ENCODE results near the gene MINDY4.

Gene MINDY4

GRCh38 chr7:30842542-30843451, 71.6 kb downstream of the MINDY4 start:
- H2AFZ ChIP-seq (ENCODE audit: low read length): no peak overlapping the region
- no peak overlapping the region for H2BK120ac ChIP-seq (ENCODE audit: low read depth, low read length)
- no peak overlapping the region for H2BK12ac ChIP-seq (ENCODE audit: low read length)
- H3K9me3 ChIP-seq (replicated peaks in 1 of 2; ENCODE audit: control insufficient read depth in 2 of 2, insufficient read depth in 1 of 2, low read depth in 1 of 2, low read length in 2 of 2): no peaks in the 10 kb centered on the region
- no peak overlapping the region for H3K4me3 ChIP-seq (ENCODE audit: low read length in 2 of 2)
- no peaks in the 10 kb centered on the region for H3K4me1 ChIP-seq (ENCODE audit: control insufficient read depth in 2 of 2, insufficient read depth in 1 of 2, low read depth in 1 of 2, low read length in 2 of 2)
- no peak overlapping the region for H2AK5ac ChIP-seq (ENCODE audit: low read depth, low read length)
- H2BK15ac ChIP-seq (ENCODE audit: low read length): no peak overlapping the region
- H4K91ac ChIP-seq (ENCODE audit: low read depth, low read length, poor library complexity): no peak overlapping the region
- no peak overlapping the region for H3K4ac ChIP-seq (ENCODE audit: low read length)
- no peaks in the 10 kb centered on the region for H3K27me3 ChIP-seq (ENCODE audit: control insufficient read depth in 3 of 3, insufficient read depth in 3 of 3, low read depth in 1 of 3, low read length in 3 of 3)
- H3K23ac ChIP-seq (ENCODE audit: low read depth, low read length, poor library complexity): no peak overlapping the region
- H3K36me3 ChIP-seq (replicated peaks in 1 of 2; ENCODE audit: control insufficient read depth in 2 of 2, insufficient read depth in 2 of 2, low read length in 2 of 2): no peaks in the 10 kb centered on the region
- no peak overlapping the region for H3K27ac ChIP-seq (replicated peaks; ENCODE audit: low read length)
- H4K8ac ChIP-seq (ENCODE audit: low read depth, low read length): no peak overlapping the region
- H3K4me2 ChIP-seq (ENCODE audit: insufficient read depth, low read length, poor library complexity, severe bottlenecking): no peak overlapping the region
- no peak overlapping the region for H3K14ac ChIP-seq (ENCODE audit: low read length)
- H3K79me1 ChIP-seq (ENCODE audit: low read depth, low read length): no peaks in the 10 kb centered on the region
- no peak overlapping the region for H2BK5ac ChIP-seq (ENCODE audit: low read length)
- no peak for DNase-seq (ENCODE audit: low spot score)
- no peak overlapping the region for H3K9ac ChIP-seq (ENCODE audit: low read depth, low read length, poor library complexity)
- H3K18ac ChIP-seq (ENCODE audit: low read length): no peak overlapping the region
- no CpG with 5 or more reads among the region's 8 CpGs for WGBS, 2 donors (ENCODE audit: extremely low coverage in 2 of 2, insufficient read length in 2 of 2, insufficient replicate concordance in 1 of 2)

GRCh38 chr7:30843741-30844482, 72.7 kb downstream of the MINDY4 start:
- H3K9me3 ChIP-seq (replicated peaks in 1 of 2; ENCODE audit: control insufficient read depth in 2 of 2, insufficient read depth in 1 of 2, low read depth in 1 of 2, low read length in 2 of 2): no peaks in the 10 kb centered on the region
- H3K9ac ChIP-seq (ENCODE audit: low read depth, low read length, poor library complexity): no peak overlapping the region
- H4K91ac ChIP-seq (ENCODE audit: low read depth, low read length, poor library complexity): no peak overlapping the region
- no CpG with 5 or more reads among the region's 11 CpGs for WGBS, 2 donors (ENCODE audit: extremely low coverage in 2 of 2, insufficient read length in 2 of 2, insufficient replicate concordance in 1 of 2)
- H3K4ac ChIP-seq (ENCODE audit: low read length): no peak overlapping the region
- peak overlapping the region; percentile 51 for H3K18ac ChIP-seq (ENCODE audit: low read length)
- H3K4me1 ChIP-seq (ENCODE audit: control insufficient read depth in 2 of 2, insufficient read depth in 1 of 2, low read depth in 1 of 2, low read length in 2 of 2): no peaks in the 10 kb centered on the region
- H3K79me1 ChIP-seq (ENCODE audit: low read depth, low read length): no peaks in the 10 kb centered on the region
- H3K36me3 ChIP-seq (replicated peaks in 1 of 2; ENCODE audit: control insufficient read depth in 2 of 2, insufficient read depth in 2 of 2, low read length in 2 of 2): no peaks in the 10 kb centered on the region
- H4K8ac ChIP-seq (ENCODE audit: low read depth, low read length): no peak overlapping the region
- no peak overlapping the region for H3K4me2 ChIP-seq (ENCODE audit: insufficient read depth, low read length, poor library complexity, severe bottlenecking)
- no peak for DNase-seq (ENCODE audit: low spot score)
- no peak overlapping the region for H2BK5ac ChIP-seq (ENCODE audit: low read length)
- H2BK12ac ChIP-seq (ENCODE audit: low read length): no peak overlapping the region
- H2BK15ac ChIP-seq (ENCODE audit: low read length): no peak overlapping the region
- no peaks in the 10 kb centered on the region for H3K27me3 ChIP-seq (ENCODE audit: control insufficient read depth in 3 of 3, insufficient read depth in 3 of 3, low read depth in 1 of 3, low read length in 3 of 3)
- no peak overlapping the region for H3K23ac ChIP-seq (ENCODE audit: low read depth, low read length, poor library complexity)
- H3K14ac ChIP-seq (ENCODE audit: low read length): peak overlapping the region; percentile 84
- no peak overlapping the region for H2AFZ ChIP-seq (ENCODE audit: low read length)
- no peak overlapping the region for H2BK120ac ChIP-seq (ENCODE audit: low read depth, low read length)
- no peak overlapping the region for H2AK5ac ChIP-seq (ENCODE audit: low read depth, low read length)
- H3K27ac ChIP-seq (replicated peaks; ENCODE audit: low read length): no peak overlapping the region
- no peak overlapping the region for H3K4me3 ChIP-seq (ENCODE audit: low read length in 2 of 2)

DNA sequence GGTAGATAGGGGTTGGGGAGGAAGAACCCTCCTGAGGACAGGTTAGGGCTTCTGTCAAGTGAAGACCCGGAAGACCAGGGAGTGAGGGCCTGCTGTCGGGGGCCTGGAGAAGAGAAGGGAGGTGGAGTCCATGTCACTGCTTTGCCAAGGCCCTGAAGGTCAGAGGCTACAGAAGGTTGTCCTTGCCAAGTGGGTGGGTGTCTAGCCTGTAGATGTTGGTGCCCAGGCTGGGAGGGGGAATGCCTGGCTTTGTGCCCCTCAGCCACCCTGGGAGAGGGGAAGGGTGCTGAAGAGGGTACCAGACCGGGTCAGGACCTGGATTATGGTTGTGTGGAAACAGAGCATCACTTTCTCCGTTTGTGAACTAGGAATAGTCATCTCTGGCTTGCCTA, 73.3 kb downstream of the MINDY4 start:
- Histone ChIP-seq H3K79me1 (ENCODE audit: low read depth, low read length) (no peaks in the 10 kb centered on the region), H3K4me1 (ENCODE audit: control insufficient read depth in 2 of 2, insufficient read depth in 1 of 2, low read depth in 1 of 2, low read length in 2 of 2) (no peaks in the 10 kb centered on the region), H3K4ac (ENCODE audit: low read length) (no peak overlapping the region), H2AFZ (ENCODE audit: low read length) (no peak overlapping the region), H4K91ac (ENCODE audit: low read depth, low read length, poor library complexity) (no peak overlapping the region), H3K9me3 (replicated peaks in 1 of 2; ENCODE audit: control insufficient read depth in 2 of 2, insufficient read depth in 1 of 2, low read depth in 1 of 2, low read length in 2 of 2) (no peaks in the 10 kb centered on the region), H3K23ac (ENCODE audit: low read depth, low read length, poor library complexity) (no peak overlapping the region), H3K18ac (ENCODE audit: low read length) (no peak overlapping the region), H2AK5ac (ENCODE audit: low read depth, low read length) (no peak overlapping the region), H3K36me3 (replicated peaks in 1 of 2; ENCODE audit: control insufficient read depth in 2 of 2, insufficient read depth in 2 of 2, low read length in 2 of 2) (no peaks in the 10 kb centered on the region), H3K14ac (ENCODE audit: low read length) (no peak overlapping the region), H4K8ac (ENCODE audit: low read depth, low read length) (no peak overlapping the region), H3K4me2 (ENCODE audit: insufficient read depth, low read length, poor library complexity, severe bottlenecking) (no peak overlapping the region), H3K4me3 (ENCODE audit: low read length in 2 of 2) (no peak overlapping the region), H2BK15ac (ENCODE audit: low read length) (no peak overlapping the region), H3K9ac (ENCODE audit: low read depth, low read length, poor library complexity) (no peak overlapping the region), H2BK5ac (ENCODE audit: low read length) (no peak overlapping the region), H2BK120ac (ENCODE audit: low read depth, low read length) (no peak overlapping the region), H3K27me3 (ENCODE audit: control insufficient read depth in 3 of 3, insufficient read depth in 3 of 3, low read depth in 1 of 3, low read length in 3 of 3) (no peaks in the 10 kb centered on the region), H3K27ac (replicated peaks; ENCODE audit: low read length) (no peak overlapping the region), H2BK12ac (ENCODE audit: low read length) (no peak overlapping the region)
- DNase-seq (ENCODE audit: low spot score): no peak
- WGBS, 2 donors (ENCODE audit: extremely low coverage in 2 of 2, insufficient read length in 2 of 2, insufficient replicate concordance in 1 of 2): no CpG with 5 or more reads among the region's 4 CpGs

- Histone ChIP-seq H3K4me2 (ENCODE audit: insufficient read depth, low read length, poor library complexity, severe bottlenecking) (no peak overlapping the region), H3K23ac (ENCODE audit: low read depth, low read length, poor library complexity) (no peak overlapping the region), H3K4ac (ENCODE audit: low read length) (no peak overlapping the region), H3K4me1 (ENCODE audit: control insufficient read depth in 2 of 2, insufficient read depth in 1 of 2, low read depth in 1 of 2, low read length in 2 of 2) (no peaks in the 10 kb centered on the region), H2BK12ac (ENCODE audit: low read length) (no peak overlapping the region), H3K18ac (ENCODE audit: low read length) (no peak overlapping the region), H3K4me3 (ENCODE audit: low read length in 2 of 2) (peak overlapping the region in 1 of 2 donors; percentile 36), H3K9me3 (replicated peaks in 1 of 2; ENCODE audit: control insufficient read depth in 2 of 2, insufficient read depth in 1 of 2, low read depth in 1 of 2, low read length in 2 of 2) (no peaks in the 10 kb centered on the region), H2BK15ac (ENCODE audit: low read length) (no peak overlapping the region), H3K27me3 (ENCODE audit: control insufficient read depth in 3 of 3, insufficient read depth in 3 of 3, low read depth in 1 of 3, low read length in 3 of 3) (no peaks in the 10 kb centered on the region), H2AFZ (ENCODE audit: low read length) (no peak overlapping the region), H3K79me1 (ENCODE audit: low read depth, low read length) (no peaks in the 10 kb centered on the region), H4K8ac (ENCODE audit: low read depth, low read length) (no peak overlapping the region), H2BK120ac (ENCODE audit: low read depth, low read length) (no peak overlapping the region), H3K27ac (replicated peaks; ENCODE audit: low read length) (no peak overlapping the region), H4K91ac (ENCODE audit: low read depth, low read length, poor library complexity) (no peak overlapping the region), H2AK5ac (ENCODE audit: low read depth, low read length) (no peak overlapping the region), H3K9ac (ENCODE audit: low read depth, low read length, poor library complexity) (no peak overlapping the region), H3K36me3 (replicated peaks in 1 of 2; ENCODE audit: control insufficient read depth in 2 of 2, insufficient read depth in 2 of 2, low read length in 2 of 2) (no peaks in the 10 kb centered on the region), H3K14ac (ENCODE audit: low read length) (no peak overlapping the region), H2BK5ac (ENCODE audit: low read length) (no peak overlapping the region)
- WGBS, 2 donors (ENCODE audit: extremely low coverage in 2 of 2, insufficient read length in 2 of 2, insufficient replicate concordance in 1 of 2): no CpG with 5 or more reads among the region's 3 CpGs
- DNase-seq (ENCODE audit: low spot score): no peak
These were observed 73.7 kb downstream of the MINDY4 start for GRCh38 chr7:30844916-30845315.
